GM12878 (cell line): ENCODE measurements around the gene OVCA2. TPM values are rescaled to one million over a fixed set of nuclear protein-coding genes. Genes with fewer than 3 reads are reported as not detected.

Experiments
- ATAC-seq: fragments of 200-7000 bp; cut with Tn5 transposase; 3 replicates; pipeline ENCODE4 v1.9.1; 2020; ENCODE audit warnings: mild to moderate bottlenecking, moderate library complexity
- BruUV-seq: library from RNA; stranded (reverse); fragments of 400-500 nt; replicated peaks from 2 replicates; lab custom pipeline; 2021; lab: Mats Ljungman, UMichigan
- CTCF ChIA-PET: fragments of 300-600 bp; sonication (Branson Sonifier 250); formaldehyde crosslinking; extraction: SDS; loops from one replicate; lab custom pipeline; 2021; ENCODE audit warnings: inconsistent platforms; lab: Yijun Ruan, JAX
- POLR2A ChIA-PET: fragments of 350-600 bp; formaldehyde crosslinking; extraction: SDS; loops from one replicate; lab custom pipeline; 2021; ENCODE audit warnings: inconsistent platforms; lab: Charles Lee
- RAD21 ChIA-PET: fragments of 300-600 bp; sonication (Branson Sonifier 250); formaldehyde crosslinking; loops from one replicate; lab custom pipeline; 2023; ENCODE audit warnings: antibody characterized with exemption; ENCODE audit not compliant: unreplicated experiment; lab: Charles Lee
- SMC1A ChIA-PET: fragments of 300-600 bp; sonication (Branson Sonifier 250); formaldehyde crosslinking; loops from one replicate; lab custom pipeline; 2023; ENCODE audit not compliant: unreplicated experiment, uncharacterized antibody; lab: Charles Lee
- DNase-seq: peaks from one replicate; pipeline ENCODE4 v3.0.0-alpha.2; 2011; ENCODE audit warnings: low read depth, low spot score
- FAIRE-seq: peaks from 3 replicates; lab custom pipeline; 2011; peaks lifted over from hg19 to GRCh38; lab: Jason Lieb, UNC
- H2AFZ ChIP-seq: 2 replicates; pipeline ENCODE4 v1.6.0; 2011; ENCODE audit warnings: low read depth, low read length, control low read depth; ENCODE audit not compliant: control insufficient read depth
- H3K27ac ChIP-seq: 2 replicates; pipeline ENCODE4 v1.5.1; 2011; ENCODE audit warnings: control low read depth; ENCODE audit not compliant: control insufficient read depth, insufficient read depth
- H3K27me3 ChIP-seq, 2 experiments: replicated peaks in 1 of 2; 2 replicates each; pipeline versions ENCODE4 v1.6.0 to v1.6.1; 2011; ENCODE audit warnings: low read length in 1 of 2; ENCODE audit not compliant: control insufficient read depth in 2 of 2, insufficient read depth in 2 of 2
- H3K36me3 ChIP-seq, 2 experiments: 2 replicates each; pipeline ENCODE4 v1.5.1; 2011; ENCODE audit warnings: low read length in 1 of 2; ENCODE audit not compliant: control insufficient read depth in 2 of 2, insufficient read depth in 2 of 2
- H3K4me1 ChIP-seq: 2 replicates; pipeline ENCODE4 v1.6.1; 2011; ENCODE audit warnings: mild to moderate bottlenecking, low read length, moderate library complexity, mixed read lengths; ENCODE audit not compliant: control insufficient read depth, insufficient read depth
- H3K4me2 ChIP-seq: 2 replicates; pipeline ENCODE4 v1.6.0; 2011; ENCODE audit warnings: control low read depth; ENCODE audit not compliant: control insufficient read depth, insufficient read depth
- H3K4me3 ChIP-seq: fragments of 200-600 bp; sonication (generic); 2 replicates; pipeline ENCODE4 v1.5.1; 2016
- H3K79me2 ChIP-seq: 2 replicates; pipeline ENCODE4 v1.6.0; 2011; ENCODE audit warnings: low read length; ENCODE audit not compliant: control insufficient read depth, insufficient read depth
- H3K9ac ChIP-seq: 2 replicates; pipeline ENCODE4 v1.8.0; 2011; ENCODE audit warnings: low read length, control low read depth, mixed read lengths; ENCODE audit not compliant: control insufficient read depth, insufficient read depth
- H3K9me3 ChIP-seq: replicated peaks from 3 replicates; pipeline ENCODE4 v1.5.1; 2011; ENCODE audit warnings: mild to moderate bottlenecking, low read length; ENCODE audit not compliant: control insufficient read depth, insufficient read depth
- H4K20me1 ChIP-seq: 2 replicates; pipeline ENCODE4 v1.6.0; 2011; ENCODE audit not compliant: control insufficient read depth, insufficient read depth
- ATF7 ChIP-seq: fragments of 450-650 bp; IDR thresholded peaks from 2 replicates; pipeline ENCODE4 v1.6.1; 2016; ENCODE audit warnings: low read depth, mild to moderate bottlenecking
- CHD2 ChIP-seq: IDR thresholded peaks from 2 replicates; pipeline ENCODE4 v1.6.1; 2011; ENCODE audit warnings: low read depth, low read length, improper control_type of control experiment, borderline replicate concordance
- CREM ChIP-seq: IDR thresholded peaks from 2 replicates; pipeline ENCODE4 v1.6.1; 2014; ENCODE audit warnings: antibody characterized with exemption, low read depth
- HCFC1 ChIP-seq: fragments of 150-350 bp; IDR thresholded peaks from 2 replicates; pipeline ENCODE4 v1.6.1; 2014; ENCODE audit warnings: low read length
- IKZF2 ChIP-seq, 2 experiments: fragments of 450-650 bp; IDR thresholded peaks; 2 replicates each; pipeline ENCODE4 v1.6.1; 2017; ENCODE audit warnings: mild to moderate bottlenecking in 2 of 2, moderate library complexity in 2 of 2
- KDM1A ChIP-seq: fragments of 200-600 bp; sonication (generic); IDR thresholded peaks from 2 replicates; pipeline ENCODE4 v1.6.1; 2016; ENCODE audit warnings: borderline replicate concordance
- PBX3 ChIP-seq: IDR thresholded peaks from 2 replicates; pipeline ENCODE4 v1.6.1; 2011; ENCODE audit warnings: mild to moderate bottlenecking, low read depth, low read length, moderate library complexity; ENCODE audit not compliant: insufficient replicate concordance
- POU2F2 ChIP-seq: IDR thresholded peaks from 3 replicates; pipeline ENCODE4 v1.6.1; 2011; ENCODE audit warnings: low read depth, mild to moderate bottlenecking, low read length, borderline replicate concordance
- RELA ChIP-seq: fragments of 450-650 bp; IDR thresholded peaks from 2 replicates; pipeline ENCODE4 v1.8.0; 2014; ENCODE audit warnings: borderline replicate concordance; ENCODE audit not compliant: partially characterized antibody
- RFX5 ChIP-seq: IDR thresholded peaks from 2 replicates; pipeline ENCODE4 v1.6.1; 2011; ENCODE audit warnings: low read depth, low read length, improper control_type of control experiment
- SREBF1 ChIP-seq: IDR thresholded peaks from 2 replicates; pipeline ENCODE4 v1.6.1; 2012; ENCODE audit warnings: mild to moderate bottlenecking, low read length
- SUPT20H ChIP-seq: IDR thresholded peaks from 2 replicates; pipeline ENCODE4 v1.6.1; 2011; ENCODE audit warnings: low read depth, mild to moderate bottlenecking, low read length, moderate library complexity, borderline replicate concordance; ENCODE audit not compliant: control insufficient read depth
- TARDBP ChIP-seq: IDR thresholded peaks from 2 replicates; pipeline ENCODE4 v1.6.1; 2016; ENCODE audit warnings: borderline replicate concordance
- USF2 ChIP-seq: IDR thresholded peaks from 2 replicates; pipeline ENCODE4 v1.6.1; 2011; ENCODE audit warnings: low read depth, low read length, improper control_type of control experiment, borderline replicate concordance
- YBX1 ChIP-seq: fragments of 450-650 bp; IDR thresholded peaks from 2 replicates; pipeline ENCODE4 v1.6.1; 2016; ENCODE audit warnings: antibody characterized with exemption
- ZNF207 ChIP-seq: fragments of 450-650 bp; IDR thresholded peaks from 2 replicates; pipeline ENCODE4 v1.6.1; 2014; ENCODE audit warnings: antibody characterized with exemption, mild to moderate bottlenecking, borderline replicate concordance
- ZSCAN29 ChIP-seq: fragments of 450-650 bp; IDR thresholded peaks from 2 replicates; pipeline ENCODE4 v1.6.1; 2017; ENCODE audit warnings: mild to moderate bottlenecking, moderate library complexity
- whole genome bisulfite sequencing: methylation state at CpG from one replicate; pipeline ENCODE4 v1.1.6; 2016; ENCODE audit warnings: low lambda C conversion rate; ENCODE audit not compliant: insufficient replicate concordance, insufficient coverage; ENCODE audit errors: missing lambda C conversion rate; 5-methylcytosine and 5-hydroxymethylcytosine counted together
- in situ Hi-C: fragments of 300-500 bp; cut with MboI; formaldehyde crosslinking; loops from 9 replicates; pipeline ENCODE4 v1.14.3; 2018; ENCODE audit warnings: mixed read lengths
- intact Hi-C: fragments of 100-400 bp; cut with micrococcal nuclease; formaldehyde crosslinking; loops from one replicate; pipeline ENCODE4 v1.14.2; 2022; ENCODE audit not compliant: unreplicated experiment
- polyA plus RNA-seq, 11 experiments: library from polyadenylated mRNA; depleted of rRNA in 4 of 11; unstranded in 6 of 11; stranded (reverse) in 5 of 11; fragments of >200 nt; fragmentation: Nextera tagmentation in 4 of 11; fragmentation: Illumina TruSeq in 1 of 11; extraction: Ambion mirVana in 4 of 11; extraction: Trizol in 1 of 11; gene quantifications; 1 replicate in 1 of 11; 2 replicates in 10 of 11; pipeline versions ENCODE4 v1.2.1 to v1.2.3, GENCODE V29; 2011 to 2016; ENCODE audit warnings: inconsistent platforms in 2 of 11, missing spikeins in 2 of 11, low read depth in 1 of 11
- total RNA-seq, 4 experiments: library from RNA; depleted of rRNA in 3 of 4; stranded (reverse); fragments of >200 nt in 3 of 4; fragmentation: Illumina TruSeq in 1 of 4; extraction: Trizol in 1 of 4; gene quantifications; 2 replicates each; pipeline versions ENCODE4 v1.2.1 to v1.2.3, GENCODE V29; 2013 to 2021

The OVCA2 gene
- total and polyA plus RNA-seq, 10 of the 15 experiments (the other 5 are each of a cell fraction or from before 2014, with no cell fraction given), result 6.1 to 75.3 (median 40.7) TPM

GRCh38 chr17:2047590-2047989, 5.8 kb downstream of the OVCA2 start:
- no peak for ATAC-seq
- SMC1A ChIA-PET, result interaction anchor here (1.1 to 1.7 kb wide), 2 partner anchors 197 to 326 kb away, joined by 3 to 6 read pairs; no protein-coding TSS in a partner anchor
- BruUV-seq, result no TSS peak
- TF ChIP-seq POU2F2 (no peak), CHD2 (no peak), ZNF207 (no peak), PBX3 (no peak), USF2 (no peak), KDM1A (no peak), TARDBP (no peak), ATF7 (no peak), SUPT20H (no peak), YBX1 (no peak), RFX5 (no peak), CREM (no peak), SREBF1 (no peak), IKZF2 (IDR thresholded peaks at IDR 0.05) (no peak), RELA (no peak), HCFC1 (no peak), ZSCAN29 (no peak)
- in situ Hi-C loops, result no loop called here
- no peak for DNase-seq
- FAIRE-seq, result no peak
- H3K4me2 ChIP-seq, result no peak overlapping the region
- 71% methylated on average over 6 of the region's 6 CpGs for WGBS
- POLR2A ChIA-PET, result interaction anchor here (1.2 kb wide), 1 partner anchor 216 kb away, joined by 3 read pairs; no protein-coding TSS in a partner anchor
- peaks cover 7% of the 10 kb centered on the region for H3K79me2 ChIP-seq
- H3K27me3 ChIP-seq, result peaks cover 2% of the 10 kb centered on the region in 2 experiments; a peak in 3 of 4 replicates
- no peaks in the 10 kb centered on the region; a peak in 2 of 4 replicates for H3K36me3 ChIP-seq
- peaks cover 15% of the 10 kb centered on the region for H3K4me1 ChIP-seq
- no peak overlapping the region for H3K4me3 ChIP-seq
- no peaks in the 10 kb centered on the region for H3K9me3 ChIP-seq
- H2AFZ ChIP-seq, result no peak overlapping the region
- RAD21 ChIA-PET, result interaction anchor here (0.5 kb wide), 1 partner anchor 480 kb away, joined by 4 read pairs; no protein-coding TSS in a partner anchor
- H4K20me1 ChIP-seq, result no peaks in the 10 kb centered on the region
- CTCF ChIA-PET, result interaction anchor here (1.7 to 2.1 kb wide), 2 partner anchors 198 to 327 kb away, joined by 5 to 12 read pairs; no protein-coding TSS in a partner anchor
- H3K9ac ChIP-seq, result no peak overlapping the region
- intact Hi-C loops, result no loop called here
- H3K27ac ChIP-seq, result no peak overlapping the region
